B cell (primary cell): ENCODE results near the gene MFRP.

Source experiments
- EZH2 ChIP-seq: IDR thresholded peaks from 2 replicates; pipeline ENCODE4 v1.6.1; 2012; ENCODE audit warnings: borderline replicate concordance, low read depth, mild to moderate bottlenecking, moderate library complexity, low read length; ENCODE audit not compliant: insufficient read depth, poor library complexity, severe bottlenecking
- TF ChIP-seq, protein P1 (sequence below): fragments of 200-600 bp; IDR thresholded peaks from one replicate; pipeline ENCODE4 v1.8.0; 2022; ENCODE audit warnings: antibody characterized with exemption, mild to moderate bottlenecking

DNA sequence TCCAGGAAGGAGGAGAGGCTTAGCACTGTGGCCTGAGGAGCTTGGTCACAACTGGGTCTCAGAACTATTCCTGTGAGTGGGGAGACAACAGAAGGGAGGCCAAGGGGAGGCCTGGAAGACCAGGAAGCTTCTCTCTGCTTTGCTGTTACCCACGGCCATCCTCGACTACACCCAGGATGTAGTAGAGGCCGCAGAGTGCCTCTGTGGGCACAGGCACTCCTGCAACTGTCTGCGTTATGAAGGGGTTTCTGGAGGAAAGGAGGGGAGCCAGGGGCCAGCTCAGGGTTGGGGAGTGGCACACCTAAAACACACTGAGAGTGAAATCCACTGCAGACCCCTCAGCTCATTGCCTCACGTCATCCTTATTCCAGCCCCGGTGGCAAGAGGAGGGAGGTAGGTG lies 3.8 kb upstream of the MFRP start:
- TF ChIP-seq, protein P1, sequence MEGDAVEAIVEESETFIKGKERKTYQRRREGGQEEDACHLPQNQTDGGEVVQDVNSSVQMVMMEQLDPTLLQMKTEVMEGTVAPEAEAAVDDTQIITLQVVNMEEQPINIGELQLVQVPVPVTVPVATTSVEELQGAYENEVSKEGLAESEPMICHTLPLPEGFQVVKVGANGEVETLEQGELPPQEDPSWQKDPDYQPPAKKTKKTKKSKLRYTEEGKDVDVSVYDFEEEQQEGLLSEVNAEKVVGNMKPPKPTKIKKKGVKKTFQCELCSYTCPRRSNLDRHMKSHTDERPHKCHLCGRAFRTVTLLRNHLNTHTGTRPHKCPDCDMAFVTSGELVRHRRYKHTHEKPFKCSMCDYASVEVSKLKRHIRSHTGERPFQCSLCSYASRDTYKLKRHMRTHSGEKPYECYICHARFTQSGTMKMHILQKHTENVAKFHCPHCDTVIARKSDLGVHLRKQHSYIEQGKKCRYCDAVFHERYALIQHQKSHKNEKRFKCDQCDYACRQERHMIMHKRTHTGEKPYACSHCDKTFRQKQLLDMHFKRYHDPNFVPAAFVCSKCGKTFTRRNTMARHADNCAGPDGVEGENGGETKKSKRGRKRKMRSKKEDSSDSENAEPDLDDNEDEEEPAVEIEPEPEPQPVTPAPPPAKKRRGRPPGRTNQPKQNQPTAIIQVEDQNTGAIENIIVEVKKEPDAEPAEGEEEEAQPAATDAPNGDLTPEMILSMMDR = no peak
- no peak for TF ChIP-seq EZH2
